IMR-90 (cell line): ENCODE results near the gene PACSIN2. TPM values are rescaled to one million over a fixed set of nuclear protein-coding genes. Genes with fewer than 3 reads are reported as not detected.

Experiments
- ATAC-seq: fragments of 200-7000 bp; cut with Tn5 transposase; 2 replicates; pipeline ENCODE4 v1.9.1; 2020; ENCODE audit warnings: low read depth, mild to moderate bottlenecking, moderate library complexity
- BruUV-seq: library from RNA; stranded (reverse); fragments of 400-500 nt; replicated peaks from 2 replicates; lab custom pipeline; 2021; lab: Mats Ljungman, UMichigan
- CTCF ChIA-PET: fragments of 300-600 bp; formaldehyde crosslinking; extraction: SDS; loops from one replicate; lab custom pipeline; 2021; ENCODE audit warnings: antibody characterized with exemption; lab: Yijun Ruan, JAX
- POLR2A ChIA-PET: fragments of 300-600 bp; sonication (Branson Sonifier 250); formaldehyde crosslinking; loops from one replicate; lab custom pipeline; 2022; ENCODE audit warnings: antibody characterized with exemption; ENCODE audit not compliant: unreplicated experiment; lab: Charles Lee
- DNase-seq: peaks from one replicate; pipeline ENCODE4 v3.0.0; 2013
- H2AFZ ChIP-seq: replicated peaks from 2 replicates; pipeline ENCODE3; 2013; ENCODE audit warnings: low read length, mild to moderate bottlenecking; ENCODE audit not compliant: poor library complexity
- H2AK5ac ChIP-seq: 2 replicates; pipeline ENCODE4 v1.6.1; 2013; ENCODE audit warnings: low read depth, low read length, inconsistent platforms
- H2AK9ac ChIP-seq: replicated peaks from 2 replicates; pipeline ENCODE3; 2013; ENCODE audit warnings: mild to moderate bottlenecking, low read depth, low read length, moderate library complexity; ENCODE audit not compliant: poor library complexity
- H2BK120ac ChIP-seq: 2 replicates; pipeline ENCODE4 v1.6.1; 2013; ENCODE audit warnings: low read depth, low read length, inconsistent platforms
- H2BK15ac ChIP-seq: 3 replicates; pipeline ENCODE4 v1.6.1; 2013; ENCODE audit warnings: low read depth, low read length, inconsistent platforms
- H2BK20ac ChIP-seq: 2 replicates; pipeline ENCODE4 v1.6.1; 2013; ENCODE audit warnings: low read depth, mild to moderate bottlenecking, inconsistent platforms, low read length, moderate library complexity
- H2BK5ac ChIP-seq: 2 replicates; pipeline ENCODE4 v1.6.1; 2013; ENCODE audit warnings: mild to moderate bottlenecking, low read depth, low read length, inconsistent platforms; ENCODE audit not compliant: poor library complexity, severe bottlenecking
- H3K14ac ChIP-seq: replicated peaks from 2 replicates; pipeline ENCODE4 v1.6.1; 2013; ENCODE audit warnings: low read depth, low read length, inconsistent platforms
- H3K18ac ChIP-seq: 2 replicates; pipeline ENCODE4 v1.6.1; 2013; ENCODE audit warnings: low read depth, low read length, control low read depth
- H3K23ac ChIP-seq: 2 replicates; pipeline ENCODE4 v1.6.1; 2013; ENCODE audit warnings: low read depth, low read length, inconsistent platforms
- H3K27ac ChIP-seq: 2 replicates; pipeline ENCODE4 v1.5.1; 2013; ENCODE audit warnings: mild to moderate bottlenecking, control low read depth, low read length; ENCODE audit not compliant: insufficient read depth
- H3K27me3 ChIP-seq: 2 replicates; pipeline ENCODE4 v1.6.1; 2013; ENCODE audit warnings: low read length; ENCODE audit not compliant: control insufficient read depth, insufficient read depth
- H3K36me3 ChIP-seq: 2 replicates; pipeline ENCODE4 v1.6.1; 2013; ENCODE audit warnings: low read length, mixed read lengths; ENCODE audit not compliant: control insufficient read depth, insufficient read depth
- H3K4ac ChIP-seq: 2 replicates; pipeline ENCODE4 v1.6.1; 2013; ENCODE audit warnings: low read depth, low read length, inconsistent platforms
- H3K4me1 ChIP-seq: 2 replicates; pipeline ENCODE4 v1.6.1; 2013; ENCODE audit warnings: low read length, mixed read lengths; ENCODE audit not compliant: control insufficient read depth, insufficient read depth
- H3K4me2 ChIP-seq: 2 replicates; pipeline ENCODE4 v1.6.1; 2013; ENCODE audit warnings: low read depth, mild to moderate bottlenecking, control low read depth, low read length, moderate library complexity
- H3K4me3 ChIP-seq: 2 replicates; pipeline ENCODE4 v1.5.1; 2013; ENCODE audit warnings: low read depth, mild to moderate bottlenecking, control low read depth, low read length, moderate library complexity; ENCODE audit not compliant: insufficient read depth
- H3K56ac ChIP-seq: 2 replicates; pipeline ENCODE4 v1.6.1; 2013; ENCODE audit warnings: low read length, inconsistent platforms; ENCODE audit not compliant: insufficient read depth; ENCODE audit errors: extremely low read depth
- H3K79me1 ChIP-seq, 2 experiments: 2 replicates each; pipeline ENCODE4 v1.6.1; 2013; ENCODE audit warnings: low read length in 2 of 2, inconsistent platforms in 1 of 2, low read depth in 1 of 2
- H3K9ac ChIP-seq: 2 replicates; pipeline ENCODE4 v1.6.1; 2013; ENCODE audit warnings: low read depth, low read length, control low read depth
- H3K9me1 ChIP-seq: 2 replicates; pipeline ENCODE4 v1.6.1; 2013; ENCODE audit warnings: low read length, inconsistent platforms; ENCODE audit not compliant: insufficient read depth
- H3K9me3 ChIP-seq: 2 replicates; pipeline ENCODE4 v1.6.1; 2013; ENCODE audit warnings: low read length; ENCODE audit not compliant: control insufficient read depth, insufficient read depth
- H4K20me1 ChIP-seq: 2 replicates; pipeline ENCODE4 v1.6.1; 2013; ENCODE audit warnings: low read length, inconsistent platforms; ENCODE audit not compliant: insufficient read depth
- H4K5ac ChIP-seq: 2 replicates; pipeline ENCODE4 v1.6.1; 2013; ENCODE audit warnings: mild to moderate bottlenecking, low read depth, low read length, control low read depth
- H4K8ac ChIP-seq, 2 experiments: 2 replicates each; pipeline ENCODE4 v1.6.1; 2013; ENCODE audit warnings: low read depth in 2 of 2, low read length in 2 of 2, control low read depth in 1 of 2, inconsistent platforms in 1 of 2
- H4K91ac ChIP-seq: 2 replicates; pipeline ENCODE4 v1.6.1; 2013; ENCODE audit warnings: low read depth, low read length, inconsistent platforms; ENCODE audit not compliant: insufficient read depth
- POLR2A ChIP-seq: IDR thresholded peaks from 2 replicates; pipeline ENCODE4 v1.6.1; 2012; ENCODE audit warnings: mild to moderate bottlenecking, low read depth, low read length
- RAD21 ChIP-seq: IDR thresholded peaks from 2 replicates; pipeline ENCODE4 v1.6.1; 2012; ENCODE audit warnings: low read length, improper control_type of control experiment
- RFX5 ChIP-seq: IDR thresholded peaks from 2 replicates; pipeline ENCODE4 v1.8.0; 2012; ENCODE audit warnings: low read depth, mild to moderate bottlenecking, low read length, moderate library complexity
- WGBS, 2 experiments: methylation state at CpG; one replicate each; pipeline versions ENCODE4 v1.1.5 to v1.1.7; 2013; ENCODE audit warnings: missing lambda C conversion rate in 2 of 2; ENCODE audit not compliant: insufficient read length in 1 of 2; ENCODE audit errors: extremely low coverage in 2 of 2; 5-methylcytosine and 5-hydroxymethylcytosine counted together
- dilution Hi-C: fragments of 300-500 bp; cut with HindIII; formaldehyde crosslinking; loops from one replicate; pipeline ENCODE4 v1.14.3; 2018; ENCODE audit warnings: low sequenced_read_pairs; ENCODE audit not compliant: unreplicated experiment
- in situ Hi-C: fragments of 300-500 bp; cut with MboI; formaldehyde crosslinking; loops from 3 replicates; pipeline ENCODE4 v1.14.3; 2019; ENCODE audit warnings: low sequenced_read_pairs, inconsistent platforms, mixed read lengths
- intact Hi-C: fragments of 100-400 bp; cut with micrococcal nuclease; formaldehyde crosslinking; loops from 2 replicates; pipeline ENCODE4 v1.10.0; 2022
- polyA plus RNA-seq, 3 experiments: library from polyadenylated mRNA; depleted of rRNA; stranded (reverse); fragments of >200 nt; gene quantifications; 2 replicates each; pipeline ENCODE4 v1.2.3, GENCODE V29; 2012; ENCODE audit warnings: low replicate concordance in 1 of 3
- total RNA-seq: library from RNA; depleted of rRNA; stranded (reverse); fragments of >200 nt; gene quantifications from 2 replicates; pipeline ENCODE4 v1.2.3, GENCODE V29; 2012
- TF ChIP-seq, protein P1 (sequence below): fragments of 150-350 bp; IDR thresholded peaks from 2 replicates; pipeline ENCODE4 v1.6.1; 2017; ENCODE audit warnings: mild to moderate bottlenecking, antibody characterized with exemption, low read length, low read depth
- TF ChIP-seq, protein P2 (sequence below): fragments of 150-350 bp; IDR thresholded peaks from 2 replicates; pipeline ENCODE4 v1.6.1; 2016; ENCODE audit warnings: low read depth, mild to moderate bottlenecking, low read length, moderate library complexity, borderline replicate concordance

PACSIN2 gene
- total and polyA plus RNA-seq, 2 of the 4 experiments (the other 2 are of a cell fraction) = 85.0 to 118 TPM

DNA sequence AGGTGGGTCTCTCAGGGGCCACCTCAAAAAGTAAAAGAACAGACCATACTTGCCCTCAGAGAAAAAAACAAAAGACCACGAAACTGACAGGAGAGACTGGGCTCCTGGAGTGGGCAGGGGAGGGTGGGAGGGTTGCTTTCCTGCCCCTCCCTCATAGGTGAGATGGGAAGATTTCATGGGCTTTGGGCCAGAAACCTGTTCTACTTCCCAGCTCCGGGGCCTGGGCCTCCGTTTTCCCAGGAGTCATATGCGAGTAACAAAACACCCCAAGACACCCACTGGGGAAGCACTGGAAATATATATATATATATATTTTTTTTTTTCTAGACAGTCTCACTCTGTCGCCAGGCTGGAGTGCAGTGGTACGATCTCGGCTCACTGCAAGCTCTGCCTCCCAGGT, 42.7 kb upstream of the PACSIN2 start:
- H3K14ac ChIP-seq = no peak overlapping the region
- no peaks in the 10 kb centered on the region for H3K9me3 ChIP-seq
- H3K36me3 ChIP-seq = peaks cover 10% of the 10 kb centered on the region
- no peak for ATAC-seq
- no TSS peak for BruUV-seq
- H2AK9ac ChIP-seq = no peak overlapping the region
- no peak for DNase-seq
- no peak overlapping the region for H3K4ac ChIP-seq
- dilution Hi-C loops = no loop called here
- no peaks in the 10 kb centered on the region for H3K79me1 ChIP-seq
- intact Hi-C loops = no loop called here
- H4K20me1 ChIP-seq = no peaks in the 10 kb centered on the region
- no peak overlapping the region for H2BK20ac ChIP-seq
- H4K5ac ChIP-seq = no peak overlapping the region
- no peak overlapping the region for H3K9ac ChIP-seq
- no peak overlapping the region for H3K4me2 ChIP-seq
- H3K27me3 ChIP-seq = no peaks in the 10 kb centered on the region
- H4K91ac ChIP-seq = no peak overlapping the region
- no peak for TF ChIP-seq RAD21
- no peak for TF ChIP-seq RFX5
- TF ChIP-seq POLR2A = no peak
- TF ChIP-seq, protein P1, sequence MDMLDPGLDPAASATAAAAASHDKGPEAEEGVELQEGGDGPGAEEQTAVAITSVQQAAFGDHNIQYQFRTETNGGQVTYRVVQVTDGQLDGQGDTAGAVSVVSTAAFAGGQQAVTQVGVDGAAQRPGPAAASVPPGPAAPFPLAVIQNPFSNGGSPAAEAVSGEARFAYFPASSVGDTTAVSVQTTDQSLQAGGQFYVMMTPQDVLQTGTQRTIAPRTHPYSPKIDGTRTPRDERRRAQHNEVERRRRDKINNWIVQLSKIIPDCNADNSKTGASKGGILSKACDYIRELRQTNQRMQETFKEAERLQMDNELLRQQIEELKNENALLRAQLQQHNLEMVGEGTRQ = no peak
- TF ChIP-seq, protein P2, sequence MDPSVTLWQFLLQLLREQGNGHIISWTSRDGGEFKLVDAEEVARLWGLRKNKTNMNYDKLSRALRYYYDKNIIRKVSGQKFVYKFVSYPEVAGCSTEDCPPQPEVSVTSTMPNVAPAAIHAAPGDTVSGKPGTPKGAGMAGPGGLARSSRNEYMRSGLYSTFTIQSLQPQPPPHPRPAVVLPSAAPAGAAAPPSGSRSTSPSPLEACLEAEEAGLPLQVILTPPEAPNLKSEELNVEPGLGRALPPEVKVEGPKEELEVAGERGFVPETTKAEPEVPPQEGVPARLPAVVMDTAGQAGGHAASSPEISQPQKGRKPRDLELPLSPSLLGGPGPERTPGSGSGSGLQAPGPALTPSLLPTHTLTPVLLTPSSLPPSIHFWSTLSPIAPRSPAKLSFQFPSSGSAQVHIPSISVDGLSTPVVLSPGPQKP = no peak
- ChIA-PET POLR2A (no interaction called here), CTCF (no interaction called here)
- no peak overlapping the region for H3K56ac ChIP-seq
- no peak overlapping the region for H2AK5ac ChIP-seq
- 0 out of 2 replicates have a peak, but pooled peaks cover 2% of the 10 kb centered on the region for H3K9me1 ChIP-seq
- no peak overlapping the region for H3K4me3 ChIP-seq
- no peaks in the 10 kb centered on the region for H3K4me1 ChIP-seq
- no peak overlapping the region for H2AFZ ChIP-seq
- H2BK5ac ChIP-seq = no peak overlapping the region
- no CpG with 5 or more reads among the region's 7 CpGs for WGBS, 2 experiments
- H3K23ac ChIP-seq = no peak overlapping the region
- no peak overlapping the region for H3K18ac ChIP-seq
- H3K27ac ChIP-seq = no peak overlapping the region
- no peak overlapping the region for H2BK120ac ChIP-seq
- in situ Hi-C loops = no loop called here
- no peak overlapping the region for H2BK15ac ChIP-seq
- H4K8ac ChIP-seq = no peak overlapping the region
